Suprapubic skin (tissue), 4 donors: ENCODE measurements around the gene LRRC37A.
"Not testable (repeated sequence)": the region's sequence is repeated elsewhere in the genome, so short reads cannot be mapped to it uniquely, and the experiment has no call there.

ENCODE experiments used
- POLR2A ChIP-seq, 2 donors: fragments of 450-650 bp; IDR thresholded peaks; one replicate each; pipeline ENCODE4 v1.6.1; 2017; ENCODE audit warnings: antibody characterized with exemption in 2 of 2, mild to moderate bottlenecking in 2 of 2, moderate library complexity in 2 of 2
- POLR2AphosphoS5 ChIP-seq, 3 donors: sonication (generic); formaldehyde crosslinking; IDR thresholded peaks; one replicate each; pipeline ENCODE4 v1.6.1; 2017; ENCODE audit warnings: antibody characterized with exemption in 3 of 3
- TF ChIP-seq, protein P1 (sequence below), 2 donors: fragments of 200-600 bp in 1 of 2; fragments of 450-650 bp in 1 of 2; sonication (generic) in 1 of 2; IDR thresholded peaks; one replicate each; pipeline ENCODE4 v1.5.1; 2016 to 2019; ENCODE audit warnings: antibody characterized with exemption in 2 of 2, mild to moderate bottlenecking in 1 of 2, moderate library complexity in 1 of 2

DNA sequence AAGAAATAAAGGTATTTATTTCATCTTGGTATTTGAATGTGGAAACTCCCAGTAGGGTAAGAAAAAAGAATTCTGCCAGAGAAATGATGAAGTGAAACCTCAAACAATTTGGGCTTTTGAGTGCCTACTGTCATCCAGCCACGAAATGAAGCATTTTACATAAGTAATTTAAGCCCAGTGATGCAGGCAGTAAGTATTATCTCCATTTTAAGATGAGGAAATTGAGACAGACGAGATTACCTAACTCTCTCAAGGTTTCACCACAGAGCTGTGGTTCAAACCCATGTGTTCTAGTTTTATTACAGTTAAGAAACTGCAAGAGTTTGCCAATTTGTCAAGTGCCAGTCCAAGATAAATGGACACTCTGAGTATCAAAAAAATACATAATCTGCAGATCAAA is 53.4 kb downstream of the LRRC37A start:
- not testable (repeated sequence) for TF ChIP-seq POLR2A, POLR2AphosphoS5 (IDR thresholded peaks at IDR 0.05)
- TF ChIP-seq, protein P1, sequence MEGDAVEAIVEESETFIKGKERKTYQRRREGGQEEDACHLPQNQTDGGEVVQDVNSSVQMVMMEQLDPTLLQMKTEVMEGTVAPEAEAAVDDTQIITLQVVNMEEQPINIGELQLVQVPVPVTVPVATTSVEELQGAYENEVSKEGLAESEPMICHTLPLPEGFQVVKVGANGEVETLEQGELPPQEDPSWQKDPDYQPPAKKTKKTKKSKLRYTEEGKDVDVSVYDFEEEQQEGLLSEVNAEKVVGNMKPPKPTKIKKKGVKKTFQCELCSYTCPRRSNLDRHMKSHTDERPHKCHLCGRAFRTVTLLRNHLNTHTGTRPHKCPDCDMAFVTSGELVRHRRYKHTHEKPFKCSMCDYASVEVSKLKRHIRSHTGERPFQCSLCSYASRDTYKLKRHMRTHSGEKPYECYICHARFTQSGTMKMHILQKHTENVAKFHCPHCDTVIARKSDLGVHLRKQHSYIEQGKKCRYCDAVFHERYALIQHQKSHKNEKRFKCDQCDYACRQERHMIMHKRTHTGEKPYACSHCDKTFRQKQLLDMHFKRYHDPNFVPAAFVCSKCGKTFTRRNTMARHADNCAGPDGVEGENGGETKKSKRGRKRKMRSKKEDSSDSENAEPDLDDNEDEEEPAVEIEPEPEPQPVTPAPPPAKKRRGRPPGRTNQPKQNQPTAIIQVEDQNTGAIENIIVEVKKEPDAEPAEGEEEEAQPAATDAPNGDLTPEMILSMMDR (IDR thresholded peaks at IDR 0.05) = not testable (repeated sequence)
